ENCODE measurements around the gene SMIM10L1.

DNA sequence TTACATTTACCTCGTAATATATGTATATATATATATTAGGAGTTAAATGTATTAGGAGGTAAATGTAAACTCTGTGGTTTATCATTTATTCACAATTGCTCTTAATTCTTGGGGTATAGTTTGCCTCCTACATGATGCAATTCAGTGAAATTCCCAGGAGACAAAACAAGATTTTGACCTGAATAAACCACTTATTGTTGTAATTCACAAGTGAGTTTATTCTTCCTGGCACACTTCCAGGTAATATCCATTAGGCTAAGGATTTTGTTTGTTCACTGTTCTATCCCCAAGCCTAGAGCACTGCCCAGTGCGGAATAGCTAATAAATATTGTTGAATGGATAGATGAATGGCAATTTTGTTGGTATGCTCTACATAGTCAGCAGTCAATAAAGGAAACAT lies 3.0 kb downstream of the SMIM10L1 start:
- TF ChIP-seq CTCF (IDR thresholded peaks at IDR 0.05) (no peak), EP300 (IDR thresholded peaks at IDR 0.05) (no peak)
